ENCODE data around the gene SNX4.

- TF ChIP-seq CTCF (IDR thresholded peaks at IDR 0.05; ENCODE audit: low read length), result no peak
- no peak for TF ChIP-seq EZH2 (IDR thresholded peaks at IDR 0.05; ENCODE audit: borderline replicate concordance, low read length)
Measured at GRCh38 chr3:125480656-125481374, 39.2 kb downstream of the SNX4 start.
